Ishikawa (cell line): ENCODE data around the gene MYOZ3.

Experiments used
- CEBPB ChIP-seq: IDR thresholded peaks from 2 replicates; pipeline ENCODE4 v1.6.1; 2012
- CREB1 ChIP-seq: IDR thresholded peaks from 2 replicates; pipeline ENCODE4 v1.6.1; 2012; ENCODE audit warnings: low read depth
- EGR1 ChIP-seq: IDR thresholded peaks from 2 replicates; pipeline ENCODE4 v1.6.1; 2012
- EP300 ChIP-seq: IDR thresholded peaks from 2 replicates; pipeline ENCODE4 v1.6.1; 2012; ENCODE audit warnings: borderline replicate concordance
- FOXM1 ChIP-seq: IDR thresholded peaks from 2 replicates; pipeline ENCODE4 v1.6.1; 2012; ENCODE audit warnings: low read depth, borderline replicate concordance
- NFIC ChIP-seq: IDR thresholded peaks from 2 replicates; pipeline ENCODE4 v1.6.1; 2012
- RAD21 ChIP-seq: IDR thresholded peaks from 2 replicates; pipeline ENCODE4 v1.6.1; 2012; ENCODE audit warnings: low read depth
- TAF1 ChIP-seq: IDR thresholded peaks from 2 replicates; pipeline ENCODE4 v1.6.1; 2012; ENCODE audit warnings: low read depth, mild to moderate bottlenecking
- TCF12 ChIP-seq: IDR thresholded peaks from 2 replicates; pipeline ENCODE4 v1.6.1; 2012; ENCODE audit warnings: low read depth
- TEAD4 ChIP-seq: IDR thresholded peaks from 2 replicates; pipeline ENCODE4 v1.6.1; 2012
- YY1 ChIP-seq: IDR thresholded peaks from 2 replicates; pipeline ENCODE4 v1.6.1; 2012; ENCODE audit warnings: low read depth
- ZBTB7A ChIP-seq: IDR thresholded peaks from 2 replicates; pipeline ENCODE4 v1.6.1; 2012; ENCODE audit warnings: low read depth
- TF ChIP-seq, protein P1 (sequence below): IDR thresholded peaks from 2 replicates; pipeline ENCODE4 v1.6.1; 2012
- TF ChIP-seq, protein P2 (sequence below): IDR thresholded peaks from 2 replicates; pipeline ENCODE4 v1.6.1; 2012; ENCODE audit warnings: low read depth, mild to moderate bottlenecking
- TF ChIP-seq, protein P3 (sequence below): IDR thresholded peaks from 2 replicates; pipeline ENCODE4 v1.6.1; 2012

Gene MYOZ3

DNA sequence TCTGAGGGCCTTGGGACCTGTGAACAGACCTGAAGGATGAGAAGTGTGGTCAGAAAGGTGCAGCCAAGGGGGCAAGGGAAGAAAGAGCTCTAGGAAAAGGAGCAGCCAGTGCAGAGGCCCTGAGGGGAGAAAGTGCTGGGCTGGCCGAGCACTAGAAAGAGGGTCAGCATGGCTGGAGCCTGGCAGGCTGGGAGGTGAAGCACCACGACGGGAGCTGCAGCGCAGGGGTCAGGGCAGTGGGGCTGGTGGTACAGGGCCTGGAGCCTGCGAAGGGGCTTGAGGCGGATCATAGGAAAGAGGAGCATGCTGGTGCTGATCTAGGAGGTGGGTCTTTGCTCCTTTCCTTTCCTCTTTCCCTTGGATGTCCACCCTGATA, 29.7 kb upstream of the MYOZ3 start:
- TF ChIP-seq FOXM1, result no peak
- TF ChIP-seq RAD21, result no peak
- no peak for TF ChIP-seq TAF1
- TF ChIP-seq, protein P1, sequence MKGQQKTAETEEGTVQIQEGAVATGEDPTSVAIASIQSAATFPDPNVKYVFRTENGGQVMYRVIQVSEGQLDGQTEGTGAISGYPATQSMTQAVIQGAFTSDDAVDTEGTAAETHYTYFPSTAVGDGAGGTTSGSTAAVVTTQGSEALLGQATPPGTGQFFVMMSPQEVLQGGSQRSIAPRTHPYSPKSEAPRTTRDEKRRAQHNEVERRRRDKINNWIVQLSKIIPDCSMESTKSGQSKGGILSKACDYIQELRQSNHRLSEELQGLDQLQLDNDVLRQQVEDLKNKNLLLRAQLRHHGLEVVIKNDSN, result no peak
- no peak for TF ChIP-seq YY1
- no peak for TF ChIP-seq CREB1
- no peak for TF ChIP-seq CEBPB
- TF ChIP-seq TCF12, result no peak
- TF ChIP-seq, protein P2, sequence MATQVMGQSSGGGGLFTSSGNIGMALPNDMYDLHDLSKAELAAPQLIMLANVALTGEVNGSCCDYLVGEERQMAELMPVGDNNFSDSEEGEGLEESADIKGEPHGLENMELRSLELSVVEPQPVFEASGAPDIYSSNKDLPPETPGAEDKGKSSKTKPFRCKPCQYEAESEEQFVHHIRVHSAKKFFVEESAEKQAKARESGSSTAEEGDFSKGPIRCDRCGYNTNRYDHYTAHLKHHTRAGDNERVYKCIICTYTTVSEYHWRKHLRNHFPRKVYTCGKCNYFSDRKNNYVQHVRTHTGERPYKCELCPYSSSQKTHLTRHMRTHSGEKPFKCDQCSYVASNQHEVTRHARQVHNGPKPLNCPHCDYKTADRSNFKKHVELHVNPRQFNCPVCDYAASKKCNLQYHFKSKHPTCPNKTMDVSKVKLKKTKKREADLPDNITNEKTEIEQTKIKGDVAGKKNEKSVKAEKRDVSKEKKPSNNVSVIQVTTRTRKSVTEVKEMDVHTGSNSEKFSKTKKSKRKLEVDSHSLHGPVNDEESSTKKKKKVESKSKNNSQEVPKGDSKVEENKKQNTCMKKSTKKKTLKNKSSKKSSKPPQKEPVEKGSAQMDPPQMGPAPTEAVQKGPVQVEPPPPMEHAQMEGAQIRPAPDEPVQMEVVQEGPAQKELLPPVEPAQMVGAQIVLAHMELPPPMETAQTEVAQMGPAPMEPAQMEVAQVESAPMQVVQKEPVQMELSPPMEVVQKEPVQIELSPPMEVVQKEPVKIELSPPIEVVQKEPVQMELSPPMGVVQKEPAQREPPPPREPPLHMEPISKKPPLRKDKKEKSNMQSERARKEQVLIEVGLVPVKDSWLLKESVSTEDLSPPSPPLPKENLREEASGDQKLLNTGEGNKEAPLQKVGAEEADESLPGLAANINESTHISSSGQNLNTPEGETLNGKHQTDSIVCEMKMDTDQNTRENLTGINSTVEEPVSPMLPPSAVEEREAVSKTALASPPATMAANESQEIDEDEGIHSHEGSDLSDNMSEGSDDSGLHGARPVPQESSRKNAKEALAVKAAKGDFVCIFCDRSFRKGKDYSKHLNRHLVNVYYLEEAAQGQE, result no peak
- no peak for TF ChIP-seq ZBTB7A
- TF ChIP-seq EGR1, result no peak
- TF ChIP-seq NFIC, result no peak
- TF ChIP-seq, protein P3, sequence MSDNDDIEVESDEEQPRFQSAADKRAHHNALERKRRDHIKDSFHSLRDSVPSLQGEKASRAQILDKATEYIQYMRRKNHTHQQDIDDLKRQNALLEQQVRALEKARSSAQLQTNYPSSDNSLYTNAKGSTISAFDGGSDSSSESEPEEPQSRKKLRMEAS, result no peak

DNA sequence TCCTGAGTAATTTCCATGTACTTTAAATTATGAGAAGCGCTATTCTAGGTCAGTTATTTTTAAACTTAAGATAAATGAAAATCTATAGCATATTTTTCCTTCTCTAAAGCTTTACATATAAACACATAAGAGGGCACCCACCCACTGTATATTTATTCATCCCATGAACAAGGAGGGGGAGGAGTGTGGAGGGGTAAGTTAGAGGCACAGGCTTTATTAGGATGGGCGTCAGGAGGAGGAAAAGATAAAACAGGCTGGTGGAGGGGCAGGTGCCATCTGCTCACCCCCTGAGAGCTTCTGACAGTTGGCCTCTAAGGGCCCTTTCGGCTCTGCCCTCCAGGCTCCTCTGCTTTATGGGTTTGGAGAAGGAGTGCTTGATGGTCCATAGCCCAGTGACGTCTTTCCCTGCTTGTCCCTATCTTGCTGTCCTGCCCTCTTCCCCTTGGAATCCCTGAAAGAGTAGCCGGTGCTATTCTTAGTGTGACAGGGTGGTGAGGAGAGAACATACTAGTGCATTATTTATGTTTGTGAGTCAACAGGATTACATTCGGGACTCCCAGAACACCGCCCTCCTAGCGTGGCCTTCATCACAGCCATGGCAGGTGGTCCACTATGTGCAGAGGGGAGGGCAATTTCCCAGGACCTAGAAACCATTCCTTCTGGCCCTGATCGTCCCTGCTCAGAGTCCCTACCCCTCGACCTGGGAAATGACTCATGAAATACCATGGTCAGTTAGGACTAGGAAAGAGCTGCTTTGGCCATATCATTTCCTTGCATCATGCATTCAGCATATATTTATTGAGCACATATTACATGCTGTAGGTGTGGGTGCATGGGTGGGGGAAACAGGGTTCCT, 28.5 kb upstream of the MYOZ3 start:
- TF ChIP-seq CREB1 (no peak), CEBPB (no peak), YY1 (no peak), RAD21 (no peak), NFIC (no peak), TCF12 (no peak), EP300 (no peak), TAF1 (no peak), TEAD4 (no peak), FOXM1 (no peak), ZBTB7A (no peak), EGR1 (no peak)
- TF ChIP-seq, protein P2, result no peak
- TF ChIP-seq, protein P3, result no peak
- TF ChIP-seq, protein P1, result no peak

DNA sequence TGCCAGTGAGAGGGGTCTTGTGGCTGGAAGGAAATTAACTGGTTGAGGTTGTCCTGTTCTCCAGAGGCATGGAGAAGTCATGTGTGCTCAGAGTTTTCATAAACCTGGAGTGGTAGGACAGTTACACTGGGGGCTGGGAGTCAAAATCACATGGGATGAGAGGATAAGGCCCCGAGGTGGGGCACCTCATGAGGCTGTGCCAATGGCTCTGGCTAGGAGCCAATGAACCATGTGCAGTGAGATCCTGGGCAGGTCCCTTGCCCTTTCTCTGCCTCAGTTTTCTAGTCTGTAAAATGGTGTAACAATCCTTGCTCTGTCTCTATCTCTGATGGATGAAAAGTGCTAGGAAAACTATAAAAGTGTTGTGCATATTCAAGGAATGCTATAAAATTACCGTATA, 27.6 kb upstream of the MYOZ3 start:
- TF ChIP-seq FOXM1 (no peak), NFIC (peak; percentile 39)

DNA sequence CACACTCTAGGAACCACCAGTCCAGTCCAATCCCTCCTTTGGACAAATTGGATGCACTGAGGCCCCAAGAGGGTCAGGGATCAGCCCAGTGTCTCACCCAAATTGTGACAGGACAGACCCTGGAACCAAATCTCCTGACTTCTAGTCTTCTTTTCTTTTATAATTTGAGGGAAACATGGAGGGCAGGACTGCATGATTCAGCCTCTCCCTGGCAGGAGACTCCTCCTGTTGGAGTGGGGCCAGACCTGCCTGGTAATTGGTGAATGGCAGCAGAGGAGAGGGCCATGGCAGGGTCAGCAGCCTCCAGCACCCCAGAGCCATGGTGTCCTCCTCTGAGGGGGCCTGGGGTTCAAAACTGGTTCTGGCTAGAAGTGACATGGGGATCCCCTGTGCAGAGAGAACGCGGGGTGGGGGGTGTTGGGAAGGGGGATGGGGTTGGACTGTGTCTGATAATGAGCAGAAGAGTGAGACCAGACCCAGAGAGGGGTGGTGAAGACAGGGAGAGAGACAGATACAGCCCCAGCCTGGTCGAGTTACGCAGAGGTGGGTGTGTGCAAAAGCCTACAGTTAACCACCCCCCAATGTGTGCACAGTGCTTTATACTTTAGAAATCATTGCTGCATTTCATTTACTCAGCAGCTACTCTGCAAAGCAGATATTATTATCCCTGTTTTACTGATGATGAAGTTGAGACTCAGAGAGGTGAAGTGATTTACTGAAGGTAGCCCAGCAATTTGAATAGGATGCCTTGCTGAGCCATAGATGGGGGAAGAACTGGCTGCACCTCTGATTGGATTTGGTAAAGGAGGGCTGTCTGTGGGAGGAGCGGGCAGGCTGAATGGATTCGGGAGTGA, 24.4 kb upstream of the MYOZ3 start:
- TF ChIP-seq YY1, result 0 out of 2 replicates have a peak, but pooled peaks have one; percentile 16
- no peak for TF ChIP-seq ZBTB7A
- peak; percentile 76 for TF ChIP-seq NFIC

DNA sequence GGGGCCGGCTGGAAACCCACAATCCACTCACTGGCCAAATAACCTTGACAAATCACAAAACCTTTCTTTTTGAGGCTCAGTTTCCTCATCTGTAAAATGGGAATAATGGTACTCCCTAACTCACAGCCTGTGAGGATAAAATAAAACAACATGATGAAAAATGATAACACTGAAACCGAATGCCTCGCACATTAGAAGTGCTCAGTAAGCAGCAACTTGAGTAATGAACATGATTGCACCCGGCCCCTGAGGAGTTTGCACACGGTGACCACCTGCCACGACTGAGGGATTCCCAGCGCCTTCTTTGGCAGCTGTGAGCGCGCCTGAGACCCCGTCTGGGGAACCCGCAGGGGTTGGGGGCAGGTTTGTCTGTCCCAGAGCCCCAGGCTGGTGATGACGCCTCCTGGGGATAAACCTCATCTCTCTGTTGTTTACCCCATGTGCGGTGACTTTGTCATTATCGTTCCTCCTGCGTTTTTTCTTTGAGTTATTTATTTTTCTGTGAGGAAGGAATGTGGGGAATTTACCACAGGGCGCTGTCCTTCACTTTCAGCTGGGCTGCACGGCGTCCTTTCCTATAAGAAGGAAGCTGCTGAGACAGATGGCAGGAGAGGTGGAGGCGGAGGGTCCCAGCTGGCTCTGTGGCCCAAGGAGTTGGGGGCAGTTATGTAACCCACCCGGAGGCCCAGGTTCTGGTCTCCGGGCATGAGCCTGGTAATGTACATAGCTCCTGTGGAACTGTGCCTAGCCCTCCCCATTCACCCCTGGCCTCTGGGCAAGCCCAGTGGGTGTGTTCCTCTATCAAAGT, 23.6 kb upstream of the MYOZ3 start:
- TF ChIP-seq, protein P3, result peak; percentile 64; the same call in 1 of the 2 replicates
- TF ChIP-seq, protein P2, result peak; percentile 78
- TF ChIP-seq TEAD4 (peak; percentile 98), EP300 (no peak), TCF12 (peak; percentile 74), TAF1 (no peak), ZBTB7A (peak; percentile 54; the same call in 1 of the 2 replicates)
